HG03575 (cell line): Measurements from ENCODE around the gene KLF2.
"Not testable (repeated sequence)": the region's sequence is repeated elsewhere in the genome, so short reads cannot be mapped to it uniquely, and the experiment has no call there.

Experiments used
- ATAC-seq: cut with Tn5 transposase; IDR thresholded peaks from one replicate; pipeline ENCODE4 v1.9.1; 2021; ENCODE audit not compliant: unreplicated experiment, insufficient number of reproducible peaks, low FRiP score; ENCODE audit errors: extremely low read depth

Gene KLF2

GRCh38 chr19:16305060-16305459, 19.6 kb upstream of the KLF2 start:
- not testable (repeated sequence) for ATAC-seq

- no peak for ATAC-seq
Measured at GRCh38 chr19:16306728-16307402, 17.8 kb upstream of the KLF2 start.

GRCh38 chr19:16308081-16308480, 16.5 kb upstream of the KLF2 start:
- ATAC-seq = no peak

- no peak for ATAC-seq
Measured at GRCh38 chr19:16309643-16310042, 15.0 kb upstream of the KLF2 start.

GRCh38 chr19:16315825-16316505, 8.7 kb upstream of the KLF2 start:
- ATAC-seq = no peak

GRCh38 chr19:16316506-16316882, 8.1 kb upstream of the KLF2 start:
- no peak for ATAC-seq

GRCh38 chr19:16319481-16319880, 5.1 kb upstream of the KLF2 start:
- ATAC-seq = no peak

- no peak for ATAC-seq
Measured at GRCh38 chr19:16320987-16321386, 3.6 kb upstream of the KLF2 start.

GRCh38 chr19:16325161-16325527, 518 bp downstream of the KLF2 start:
- no peak for ATAC-seq

- no peak for ATAC-seq
Measured at GRCh38 chr19:16325641-16326400, 1.2 kb downstream of the KLF2 start.

GRCh38 chr19:16326401-16327168, 2.0 kb downstream of the KLF2 start:
- ATAC-seq = no peak

- ATAC-seq = no peak
Measured at GRCh38 chr19:16327169-16327475, 2.5 kb downstream of the KLF2 start.

- ATAC-seq = no peak
Measured at GRCh38 chr19:16327501-16327900, 2.9 kb downstream of the KLF2 start.

GRCh38 chr19:16327911-16328823, 3.5 kb downstream of the KLF2 start:
- no peak for ATAC-seq

GRCh38 chr19:16328824-16329482, 4.3 kb downstream of the KLF2 start:
- ATAC-seq = no peak

- no peak for ATAC-seq
Measured at GRCh38 chr19:16330368-16330801, 5.8 kb downstream of the KLF2 start.

- no peak for ATAC-seq
Measured at GRCh38 chr19:16330806-16331690, 6.4 kb downstream of the KLF2 start.
